Stimulated activated CD8-positive, alpha-beta memory T cell treated with anti-CD3 and anti-CD28 coated beads, Interleukin-15, amount 100 ng/mL, for 1 hour (primary cell): ENCODE measurements around the gene CEP164.

Experiments used
- DNase-seq: peaks from one replicate; pipeline ENCODE4 v3.0.0-alpha.2; 2020; ENCODE audit warnings: low read depth

CEP164 gene

GRCh38 chr11:117327567-117328374, at the start of gene CEP164:
Gene CEP164, plus strand, starts transcription at chr11:117327854. Its CDS starts 10,733 bp downstream, at chr11:117338587.
- peak; percentile 89 for DNase-seq

- DNase-seq, result no peak
Observed at GRCh38 chr11:117278347-117278746, 49.3 kb upstream of the CEP164 start.

GRCh38 chr11:117279711-117280376, 47.8 kb upstream of the CEP164 start:
- DNase-seq, result no peak

- no peak for DNase-seq
Observed at GRCh38 chr11:117281159-117281558, 46.5 kb upstream of the CEP164 start.

- DNase-seq, result no peak
Observed at GRCh38 chr11:117281869-117282268, 45.8 kb upstream of the CEP164 start.

GRCh38 chr11:117282956-117283355, 44.7 kb upstream of the CEP164 start:
- DNase-seq, result no peak

- DNase-seq, result no peak
Observed at GRCh38 chr11:117284053-117284452, 43.6 kb upstream of the CEP164 start.

GRCh38 chr11:117286588-117286987, 41.1 kb upstream of the CEP164 start:
- no peak for DNase-seq

- DNase-seq, result no peak
Observed at GRCh38 chr11:117287668-117288067, 40.0 kb upstream of the CEP164 start.

- DNase-seq, result no peak
Observed at GRCh38 chr11:117289795-117290194, 37.9 kb upstream of the CEP164 start.

GRCh38 chr11:117290809-117291396, 36.8 kb upstream of the CEP164 start, which contains the start of gene BACE1-AS:
Gene BACE1-AS, plus strand, starts transcription at chr11:117291346.
- no peak for DNase-seq

- no peak for DNase-seq
Observed at GRCh38 chr11:117292616-117293015, 35.0 kb upstream of the CEP164 start.

GRCh38 chr11:117295438-117296137, 32.1 kb upstream of the CEP164 start:
- no peak for DNase-seq

- DNase-seq, result no peak
Observed at GRCh38 chr11:117296881-117297280, 30.8 kb upstream of the CEP164 start.

- DNase-seq, result no peak
Observed at GRCh38 chr11:117298195-117298594, 29.5 kb upstream of the CEP164 start.

- DNase-seq, result no peak
Observed at GRCh38 chr11:117299351-117300282, 28.0 kb upstream of the CEP164 start.

- DNase-seq, result no peak
Observed at GRCh38 chr11:117300283-117300663, 27.4 kb upstream of the CEP164 start.

- no peak for DNase-seq
Observed at GRCh38 chr11:117300773-117301172, 26.9 kb upstream of the CEP164 start.

- DNase-seq, result no peak
Observed at GRCh38 chr11:117302228-117302627, 25.4 kb upstream of the CEP164 start.

GRCh38 chr11:117303101-117303500, 24.6 kb upstream of the CEP164 start:
- DNase-seq, result no peak

GRCh38 chr11:117303646-117304315, 23.9 kb upstream of the CEP164 start:
- no peak for DNase-seq
